GM18951 (cell line): Measurements from ENCODE around the gene BCAS2.
"Not testable (repeated sequence)": the region's sequence is repeated elsewhere in the genome, so short reads cannot be mapped to it uniquely, and the experiment has no call there.

Source experiments
- POLR2A ChIP-seq: IDR thresholded peaks from 4 replicates; pipeline ENCODE4 v1.6.1; 2011; ENCODE audit warnings: mild to moderate bottlenecking; ENCODE audit not compliant: insufficient read length, insufficient read depth; ENCODE audit errors: extremely low read depth
- in situ Hi-C: fragments of 300-500 bp; cut with MboI; formaldehyde crosslinking; loops from one replicate; pipeline ENCODE4 v1.12.0; 2022; ENCODE audit warnings: low sequenced_read_pairs, mixed read lengths, inconsistent platforms; ENCODE audit not compliant: unreplicated experiment

Gene BCAS2

DNA sequence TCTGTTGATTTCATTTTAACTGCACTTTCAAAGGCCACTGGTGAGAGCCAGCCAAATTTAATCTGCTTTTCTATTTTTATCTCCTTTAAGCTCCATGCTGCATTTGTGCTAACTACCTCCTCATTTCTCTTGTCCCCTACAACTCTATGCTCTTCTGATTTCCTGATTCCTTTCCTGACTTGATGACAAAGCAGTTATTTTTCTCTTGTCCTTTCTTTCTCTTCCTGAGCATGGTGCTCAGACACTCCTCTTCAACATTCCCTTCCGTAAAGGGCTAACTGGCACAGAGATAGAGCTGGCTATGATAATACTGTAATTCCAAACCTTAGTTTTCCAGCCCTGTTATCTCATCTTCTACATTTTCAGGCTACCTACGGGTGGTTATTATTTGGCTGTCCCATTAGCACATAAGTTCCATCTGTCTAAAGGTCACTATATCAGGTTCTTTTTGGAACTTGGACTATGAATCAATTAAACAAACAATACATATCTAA lies 6.8 kb upstream of the BCAS2 start:
- in situ Hi-C loops: no loop called here
- no peak for TF ChIP-seq POLR2A

GRCh38 chr1:114587203-114587991 lies 6.0 kb upstream of the BCAS2 start:
- no peak for TF ChIP-seq POLR2A
- in situ Hi-C loops: no loop called here

- no peak for TF ChIP-seq POLR2A
- in situ Hi-C loops: no loop called here
Measured at GRCh38 chr1:114586513-114587047, 5.2 kb upstream of the BCAS2 start.

GRCh38 chr1:114585231-114585630 lies 3.8 kb upstream of the BCAS2 start:
- in situ Hi-C loops: no loop called here
- no peak for TF ChIP-seq POLR2A

- in situ Hi-C loops: no loop called here
- no peak for TF ChIP-seq POLR2A
Measured at GRCh38 chr1:114574365-114574764, 7.0 kb downstream of the BCAS2 start.

- in situ Hi-C loops: no loop called here
- TF ChIP-seq POLR2A: no peak
Measured at GRCh38 chr1:114564141-114564540, 17.3 kb downstream of the BCAS2 start.

GRCh38 chr1:114562978-114563510 lies 18.4 kb downstream of the BCAS2 start:
- in situ Hi-C loops: not testable (repeated sequence)

GRCh38 chr1:114561333-114561732 lies 20.1 kb downstream of the BCAS2 start:
- in situ Hi-C loops: no loop called here

GRCh38 chr1:114559356-114559755 lies 22.1 kb downstream of the BCAS2 start:
- TF ChIP-seq POLR2A: no peak
- in situ Hi-C loops: loop anchor here (5.0 kb wide), 1 partner anchor 212 kb away; no protein-coding TSS in a partner anchor

More at GRCh38 chr1:114561333-114561732, 20.1 kb downstream of the BCAS2 start:
- no peak for TF ChIP-seq POLR2A

GRCh38 chr1:114558544-114558943 lies 22.9 kb downstream of the BCAS2 start:
- no peak for TF ChIP-seq POLR2A
- in situ Hi-C loops: loop anchor here (5.0 kb wide), 1 partner anchor 211 kb away; no protein-coding TSS in a partner anchor

DNA sequence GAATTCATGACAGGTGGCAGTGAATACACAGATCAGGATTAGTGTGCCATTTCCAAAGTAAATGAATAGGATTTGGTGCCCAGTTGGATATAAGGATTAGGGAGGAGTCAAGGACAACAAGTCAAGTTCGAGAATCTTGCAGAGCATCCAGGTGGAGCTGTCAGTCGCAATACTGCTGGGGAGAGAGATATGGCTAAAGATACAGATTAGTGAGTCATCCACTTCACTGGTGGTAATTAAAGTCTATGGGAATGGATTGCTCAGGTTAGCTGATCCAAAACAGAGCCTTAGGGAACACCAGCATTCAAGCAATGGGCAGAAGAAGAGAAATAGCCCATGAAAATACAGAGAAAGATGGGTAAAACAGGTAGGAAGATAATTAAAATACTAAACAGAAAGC lies 26.8 kb downstream of the BCAS2 start:
- in situ Hi-C loops: no loop called here
- TF ChIP-seq POLR2A: no peak

GRCh38 chr1:114552106-114552639 lies 29.2 kb downstream of the BCAS2 start:
- in situ Hi-C loops: no loop called here
- TF ChIP-seq POLR2A: no peak

DNA sequence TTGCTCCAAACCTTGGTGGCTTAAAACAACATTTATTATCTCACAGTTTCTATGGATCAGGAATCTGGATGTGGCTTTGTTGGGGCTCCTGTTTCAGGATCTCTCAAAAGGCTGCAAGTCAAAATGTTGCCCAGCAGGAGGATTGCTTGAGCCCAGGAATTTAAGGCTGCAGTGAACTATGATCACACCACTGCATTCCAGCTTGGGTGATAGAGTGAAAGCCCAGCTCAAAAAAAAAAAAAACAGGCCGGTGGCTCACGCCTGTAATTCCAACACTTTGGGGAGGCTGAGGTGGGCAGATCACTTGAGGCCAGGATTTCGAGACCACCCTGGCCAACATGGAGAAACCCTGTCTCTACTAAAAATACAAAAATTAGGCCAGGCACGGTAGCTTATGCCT lies 30.0 kb downstream of the BCAS2 start:
- no peak for TF ChIP-seq POLR2A
- in situ Hi-C loops: no loop called here

DNA sequence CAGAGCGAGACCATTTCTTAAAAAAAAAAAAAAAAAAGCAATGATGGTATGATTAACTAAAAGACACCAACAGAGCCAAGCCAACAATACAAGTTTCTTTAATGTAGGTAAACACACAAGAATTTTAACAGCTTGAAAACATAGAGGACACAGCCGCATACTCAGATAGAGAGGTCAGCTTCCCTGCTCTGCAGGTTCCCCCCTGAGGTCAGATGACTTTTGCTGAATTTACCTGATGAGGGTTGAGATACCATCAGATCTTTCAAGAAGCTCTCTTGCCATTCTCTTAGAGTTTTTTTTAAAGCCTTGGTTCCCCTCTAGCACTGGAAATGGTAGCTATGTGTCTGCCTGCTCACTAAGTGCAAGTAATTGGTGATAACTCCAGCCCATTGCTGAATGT lies 31.1 kb downstream of the BCAS2 start:
- no peak for TF ChIP-seq POLR2A
- in situ Hi-C loops: no loop called here
